ENCODE results near the gene SORBS1.

Gene SORBS1

GRCh38 chr10:95282107-95282506, 279.1 kb downstream of the SORBS1 start:
- no peak for DNase-seq

- DNase-seq = no peak
Measured at GRCh38 chr10:95281206-95281605, 280.0 kb downstream of the SORBS1 start.

DNA sequence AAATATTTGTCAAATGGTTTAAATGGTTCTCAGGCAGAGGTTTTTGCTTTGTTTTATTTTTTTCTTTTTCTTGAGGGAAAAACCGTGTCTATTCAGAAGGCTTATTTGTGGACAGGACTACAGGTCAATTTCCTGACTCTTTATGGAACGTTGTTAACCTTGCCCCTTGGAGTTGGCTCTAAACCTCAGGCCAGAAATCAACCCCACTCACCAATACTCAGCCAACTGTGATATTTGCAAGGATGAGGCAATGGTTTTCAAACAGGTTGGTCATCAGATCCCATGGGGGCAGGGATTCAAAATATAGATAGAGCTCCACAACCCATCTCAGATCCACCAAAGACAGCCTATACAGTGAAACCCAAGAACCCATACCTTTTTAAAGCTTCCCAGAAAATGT, 280.5 kb downstream of the SORBS1 start:
- DNase-seq = no peak

DNA sequence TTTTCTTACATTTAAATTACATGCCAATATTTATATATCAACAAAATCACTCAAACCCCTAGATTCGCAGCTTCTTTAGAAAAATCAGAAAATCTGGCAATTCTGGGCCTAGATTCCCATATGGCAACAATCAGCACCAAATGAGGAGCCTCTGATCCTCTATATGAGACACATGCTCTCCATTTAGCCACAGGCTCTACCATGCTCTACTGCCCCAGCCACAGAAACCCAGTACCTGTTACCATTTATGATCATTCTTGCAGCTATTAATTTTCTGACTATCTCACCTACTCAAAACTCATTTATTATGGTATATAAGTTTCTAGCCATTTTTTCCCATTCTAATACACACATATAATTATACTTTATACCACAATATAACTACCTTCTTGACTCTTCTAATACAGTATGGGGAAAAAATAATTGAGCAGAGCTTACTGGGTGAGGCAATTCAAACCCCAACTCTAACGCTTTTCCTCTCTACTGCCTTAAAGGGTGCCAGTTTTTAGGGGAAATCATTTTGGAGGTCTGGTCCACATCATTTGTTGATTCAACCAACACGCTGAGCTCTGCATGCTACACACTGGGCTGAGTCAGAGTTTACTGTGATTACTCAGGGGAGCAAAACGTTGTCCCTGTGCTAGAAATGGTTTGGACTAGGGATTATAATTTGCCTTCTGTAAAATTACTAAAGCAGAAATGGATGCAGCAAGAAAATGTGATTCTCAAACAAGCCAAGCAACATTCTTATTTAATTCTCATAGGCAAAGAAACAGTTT, 281.9 kb downstream of the SORBS1 start:
- no peak for DNase-seq

DNA sequence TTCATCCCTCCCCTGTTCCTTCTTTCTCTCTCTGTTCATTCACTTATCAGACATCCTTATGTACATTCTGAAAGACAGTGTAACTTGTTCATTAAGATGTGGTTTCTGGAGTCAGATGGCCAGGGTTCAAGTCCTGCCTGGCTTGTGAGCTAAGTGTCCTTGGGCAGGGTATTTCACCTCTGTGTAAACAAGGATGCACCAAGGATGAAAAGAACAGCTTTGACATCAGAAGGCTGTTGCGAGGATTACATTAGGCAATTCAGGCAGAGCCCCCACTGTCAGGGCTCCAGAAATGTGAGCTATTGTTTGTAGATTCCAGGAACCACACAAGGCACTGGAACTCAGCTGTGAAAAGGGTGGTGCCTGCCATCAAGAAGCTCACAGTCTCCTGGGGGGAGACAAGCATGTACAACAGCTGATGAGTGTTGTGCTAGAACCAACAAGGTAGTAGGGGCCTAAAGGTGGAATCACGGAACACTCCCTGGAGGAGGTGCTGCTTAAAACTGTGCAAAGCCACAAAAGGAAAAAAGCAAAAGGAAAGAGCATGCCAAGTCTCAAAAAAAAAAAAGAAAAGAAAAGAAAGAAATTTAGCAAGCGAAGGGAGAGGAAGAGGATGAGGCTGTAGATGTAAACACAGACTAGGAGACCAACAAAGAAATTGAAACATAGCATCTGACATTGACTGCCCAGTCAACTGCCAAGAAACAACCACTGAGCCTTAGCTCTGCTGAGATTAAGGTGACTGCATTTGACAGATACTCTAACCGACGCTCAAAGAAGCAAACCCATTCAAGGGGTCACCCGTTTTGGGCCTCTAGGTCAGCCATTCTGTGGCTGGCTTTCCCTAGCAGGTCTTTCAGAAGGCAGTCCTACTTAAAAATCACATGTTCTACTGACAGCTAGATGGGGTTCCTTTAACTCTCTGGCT, 282.8 kb downstream of the SORBS1 start:
- DNase-seq = no peak

GRCh38 chr10:95277614-95278013, 283.6 kb downstream of the SORBS1 start:
- DNase-seq = no peak

GRCh38 chr10:95277201-95277570, 284.0 kb downstream of the SORBS1 start:
- no peak for DNase-seq

GRCh38 chr10:95276367-95277200, 284.6 kb downstream of the SORBS1 start:
- DNase-seq = no peak

- no peak for DNase-seq
Measured at GRCh38 chr10:95275726-95276366, 285.3 kb downstream of the SORBS1 start.

DNA sequence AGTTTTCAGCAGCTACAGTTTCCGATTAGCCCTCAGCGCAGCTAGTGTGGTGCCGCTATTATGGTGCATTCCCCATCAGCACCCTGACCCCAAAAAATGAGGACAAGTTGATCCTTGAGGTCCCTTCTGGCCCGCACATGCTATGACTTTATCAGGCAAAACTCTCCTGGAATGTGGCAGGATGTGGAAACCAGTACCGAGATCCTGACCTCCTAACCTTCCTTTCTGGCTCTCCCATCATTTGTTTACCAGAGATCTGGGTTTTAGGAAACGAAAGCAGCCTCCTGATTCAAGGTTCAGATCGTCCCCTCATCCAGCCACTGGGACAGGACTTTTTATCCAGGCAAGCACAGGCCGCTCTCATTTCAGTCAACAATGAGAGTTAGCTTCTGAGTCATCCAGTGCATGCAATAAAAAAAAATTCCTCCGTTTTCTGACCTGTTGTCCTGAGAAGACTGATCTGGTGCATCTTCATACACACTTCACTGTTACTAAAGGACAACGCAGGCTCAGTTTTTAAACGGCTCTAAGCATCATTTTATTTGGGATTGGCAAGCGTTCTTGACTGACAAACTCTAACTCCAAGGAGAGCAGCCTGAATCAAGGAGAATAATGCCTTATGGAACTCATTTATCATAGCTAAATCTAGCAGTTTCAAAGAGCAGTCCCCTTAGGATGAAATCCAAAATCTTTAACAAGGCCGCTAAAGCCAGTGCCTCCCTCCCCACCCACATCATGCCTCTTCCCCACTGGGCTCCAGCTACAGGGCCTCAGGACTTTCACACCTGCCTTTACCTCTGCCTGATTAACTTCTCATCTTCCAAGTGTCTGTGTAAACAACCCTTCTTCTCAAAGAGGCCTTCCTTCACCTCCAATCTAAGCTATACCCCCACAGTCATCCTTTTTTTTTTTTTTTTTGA, 287.5 kb downstream of the SORBS1 start:
- no peak for DNase-seq

GRCh38 chr10:95268438-95268837, 292.7 kb downstream of the SORBS1 start:
- no peak for DNase-seq

GRCh38 chr10:95267251-95267650, 293.9 kb downstream of the SORBS1 start:
- DNase-seq = no peak

DNA sequence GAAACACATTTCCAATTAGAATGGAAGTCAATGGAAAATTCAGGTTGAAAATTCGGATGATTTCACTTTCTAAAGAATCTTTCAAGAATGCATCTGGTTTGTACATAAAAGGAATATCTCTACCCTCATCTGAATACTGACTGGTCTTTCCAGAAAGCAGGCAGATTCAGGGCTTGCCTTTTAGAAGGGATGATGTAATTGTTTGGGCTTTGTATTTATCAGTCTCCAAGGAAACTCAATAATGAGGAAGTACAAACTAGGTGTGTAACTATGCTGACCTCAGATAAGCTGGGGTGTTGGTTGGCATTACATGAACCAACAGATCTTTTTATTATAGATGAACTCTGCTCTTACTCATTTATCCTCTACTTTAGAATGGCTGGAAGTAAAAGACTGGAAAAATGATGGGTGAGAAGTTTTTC, 294.5 kb downstream of the SORBS1 start:
- no peak for DNase-seq

GRCh38 chr10:95265572-95265971, 295.6 kb downstream of the SORBS1 start:
- no peak for DNase-seq

DNA sequence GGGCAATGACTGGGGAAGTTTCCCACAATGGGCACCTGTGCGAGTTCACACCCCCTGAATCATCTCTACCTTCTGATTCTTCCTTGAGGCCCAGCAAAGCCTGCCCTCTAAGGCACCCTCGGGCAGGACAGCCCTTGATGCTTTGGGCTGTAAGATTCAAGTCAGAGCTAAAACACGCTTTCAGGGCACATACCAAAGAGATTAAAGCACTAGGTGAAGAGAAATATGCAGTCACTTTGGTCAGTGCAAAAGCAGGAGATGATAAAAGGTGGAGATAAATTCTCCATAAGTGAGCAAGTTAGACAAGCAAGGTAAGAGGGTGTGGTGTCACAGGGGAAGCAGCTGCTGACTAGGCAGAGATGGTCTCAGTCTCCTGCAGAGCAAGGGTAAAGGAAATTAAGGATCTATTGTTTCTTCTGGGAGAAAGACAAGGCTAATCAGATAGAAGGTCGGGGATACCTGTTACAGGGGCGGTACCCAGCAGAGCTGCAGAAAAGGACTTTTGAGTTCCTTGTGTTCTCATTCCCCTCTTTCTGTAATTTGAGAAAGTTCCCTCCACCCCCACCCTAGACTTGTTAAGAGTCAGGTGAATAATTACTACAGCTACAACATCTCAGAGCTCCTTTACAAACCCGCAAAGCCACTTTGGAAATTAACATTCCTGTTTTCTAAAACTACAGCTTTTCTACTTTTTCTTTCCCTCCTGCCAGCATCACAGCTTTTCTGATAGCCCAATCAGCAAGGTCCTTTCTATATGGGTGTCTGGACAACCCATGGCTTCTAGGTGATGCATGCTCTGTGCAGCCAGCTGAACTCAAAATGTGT, 296.7 kb downstream of the SORBS1 start:
- no peak for DNase-seq

- DNase-seq = no peak
Measured at GRCh38 chr10:95263864-95264226, 297.3 kb downstream of the SORBS1 start.

DNA sequence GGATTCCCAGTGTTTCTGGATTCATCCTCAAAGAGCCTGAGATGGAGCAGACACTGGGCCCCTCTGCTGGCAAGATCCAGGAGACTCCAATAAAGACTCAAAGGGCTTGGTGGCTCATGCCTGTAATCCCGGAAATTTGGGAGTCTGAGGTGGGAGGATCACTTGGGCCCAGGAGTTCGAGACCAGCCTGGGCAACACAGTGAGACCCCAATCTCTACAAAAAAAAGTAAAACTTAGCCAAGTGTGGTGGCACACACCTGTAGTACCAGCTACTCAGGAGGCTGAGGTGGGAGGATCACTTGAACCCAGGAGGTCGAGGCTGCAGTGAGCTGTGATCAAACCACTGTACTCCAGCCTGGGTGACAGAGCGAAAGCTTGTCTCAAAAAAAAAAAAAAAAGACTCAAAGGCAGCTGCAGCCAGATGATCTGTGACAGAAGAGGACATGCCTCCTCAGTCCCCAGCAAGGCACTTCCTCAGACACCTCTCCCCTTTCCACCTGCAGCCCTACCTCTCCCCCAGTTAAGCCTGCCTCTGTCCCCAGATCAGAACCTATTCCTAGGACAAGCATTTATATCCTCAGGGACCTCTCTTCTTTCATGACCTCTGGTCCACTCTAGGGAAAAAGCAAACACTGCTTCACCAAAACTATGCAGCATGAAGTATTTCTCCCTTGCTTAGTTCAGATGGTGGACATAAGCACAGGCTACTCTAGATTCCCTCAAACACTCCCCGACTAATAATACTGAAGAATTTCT, 298.2 kb downstream of the SORBS1 start:
- no peak for DNase-seq

GRCh38 chr10:95261926-95262325, 299.2 kb downstream of the SORBS1 start:
- DNase-seq = no peak
